HG03159 (cell line): ENCODE measurements around the gene CLTA.
A peak's percentile ranks its signal among the peaks of the same experiment; 100 is the strongest.
"Not testable (repeated sequence)": the region's sequence is repeated elsewhere in the genome, so short reads cannot be mapped to it uniquely, and the experiment has no call there.

Experiments used
- ATAC-seq: cut with Tn5 transposase; IDR thresholded peaks from one replicate; pipeline ENCODE4 v1.9.1; 2021; ENCODE audit warnings: mild to moderate bottlenecking, moderate library complexity; ENCODE audit not compliant: unreplicated experiment

Gene CLTA

GRCh38 chr9:36222449-36222848 is 31.7 kb downstream of the CLTA start:
- ATAC-seq: no peak

DNA sequence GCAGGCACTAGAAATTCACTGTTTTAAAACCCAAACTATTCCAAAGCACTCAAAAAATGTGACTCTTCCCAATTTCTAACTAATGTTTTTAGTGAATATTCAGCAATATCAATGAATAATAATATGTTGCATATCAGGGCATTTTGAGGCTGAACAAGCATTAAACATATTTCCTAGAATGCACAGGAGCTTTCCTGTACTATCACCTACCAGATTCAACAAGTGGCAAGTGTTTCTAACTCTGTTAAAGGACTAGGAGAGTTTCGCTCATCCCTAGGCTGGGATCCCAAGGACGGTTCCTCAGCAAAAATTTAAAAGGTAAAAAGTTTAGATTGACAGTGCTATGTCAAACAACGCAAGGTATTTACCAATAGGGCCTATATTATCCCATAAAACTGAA is 46.5 kb downstream of the CLTA start:
- no peak for ATAC-seq

GRCh38 chr9:36239205-36239604 is 48.5 kb downstream of the CLTA start:
- ATAC-seq: not testable (repeated sequence)

DNA sequence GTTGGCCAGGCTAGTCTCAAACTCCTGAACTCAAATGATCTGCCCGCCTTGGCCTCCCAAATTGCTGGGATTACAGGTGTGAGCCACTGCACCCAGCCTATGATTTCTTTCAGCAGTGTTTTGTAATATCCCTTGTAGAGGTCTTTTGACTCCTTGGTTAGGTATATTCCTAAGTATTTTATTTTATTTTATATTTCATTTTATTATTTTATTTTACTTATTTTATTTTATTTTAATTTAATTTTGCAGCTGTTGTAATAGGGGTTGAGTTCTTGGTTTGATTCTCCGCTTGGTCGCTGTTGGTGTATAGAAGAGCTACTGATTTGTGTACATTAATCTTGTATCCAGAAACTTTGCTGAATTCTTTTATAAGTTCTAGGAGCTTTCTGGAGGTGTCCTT is 49.0 kb downstream of the CLTA start:
- ATAC-seq: not testable (repeated sequence)

DNA sequence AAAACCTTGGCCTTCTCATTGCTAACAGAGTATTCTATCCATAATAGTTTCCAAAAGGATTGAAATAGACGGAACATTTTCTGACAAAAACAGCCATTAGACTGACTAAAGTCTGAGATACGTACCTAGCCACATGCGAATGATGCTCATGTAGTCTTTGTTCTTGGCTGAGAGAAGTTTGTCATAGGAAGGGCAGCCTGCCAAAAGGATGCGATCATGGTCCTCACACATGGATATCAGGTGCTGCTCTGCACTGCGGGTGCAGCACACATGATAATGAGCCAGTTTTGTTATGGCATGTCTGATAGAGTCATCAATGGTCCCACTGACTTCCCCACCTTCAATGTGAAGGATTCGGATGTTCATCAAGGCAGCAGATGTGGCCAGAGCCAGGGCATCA is 55.2 kb downstream of the CLTA start:
- no peak for ATAC-seq

DNA sequence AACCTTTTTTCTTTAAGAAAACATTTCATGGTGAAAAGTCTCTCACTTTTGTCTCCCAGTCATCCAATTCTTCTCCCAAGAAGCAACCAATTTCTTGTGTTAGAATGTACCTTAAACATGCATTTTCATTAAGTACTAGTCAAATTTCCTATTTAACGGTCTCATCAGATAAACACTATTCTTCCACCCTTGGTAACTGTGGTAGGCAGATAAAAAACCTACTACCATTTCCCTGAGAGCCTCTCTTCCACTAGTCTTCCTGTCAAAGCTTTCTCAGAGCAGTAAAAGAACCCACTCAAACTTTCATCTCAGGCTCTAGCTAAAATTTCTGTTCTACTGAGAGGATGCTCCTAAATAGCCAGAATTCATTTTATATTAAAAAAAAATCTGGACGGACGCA is 56.6 kb downstream of the CLTA start:
- ATAC-seq: no peak

DNA sequence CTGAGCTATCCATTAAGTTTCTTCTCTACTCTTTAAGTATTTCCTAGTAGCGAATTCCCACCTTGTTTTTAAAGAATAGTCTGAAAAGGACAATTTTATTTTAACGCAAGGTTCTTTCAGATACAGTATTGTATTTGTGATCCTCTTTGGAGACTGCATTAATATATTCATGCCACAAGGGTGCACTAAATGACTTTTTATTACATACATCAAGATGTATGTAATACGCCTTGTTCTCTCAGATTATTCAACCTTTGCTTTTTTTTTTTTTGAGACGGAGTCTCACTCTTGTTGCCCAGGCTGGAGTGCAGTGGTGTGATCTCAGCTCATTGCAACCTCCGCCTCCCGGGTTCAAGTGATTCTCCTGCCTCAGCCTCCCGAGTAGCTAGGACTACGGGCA is 57.3 kb downstream of the CLTA start:
- ATAC-seq: not testable (repeated sequence)

GRCh38 chr9:36249189-36249588 is 58.5 kb downstream of the CLTA start:
- no peak for ATAC-seq

GRCh38 chr9:36250079-36250478 is 59.4 kb downstream of the CLTA start:
- ATAC-seq: no peak

DNA sequence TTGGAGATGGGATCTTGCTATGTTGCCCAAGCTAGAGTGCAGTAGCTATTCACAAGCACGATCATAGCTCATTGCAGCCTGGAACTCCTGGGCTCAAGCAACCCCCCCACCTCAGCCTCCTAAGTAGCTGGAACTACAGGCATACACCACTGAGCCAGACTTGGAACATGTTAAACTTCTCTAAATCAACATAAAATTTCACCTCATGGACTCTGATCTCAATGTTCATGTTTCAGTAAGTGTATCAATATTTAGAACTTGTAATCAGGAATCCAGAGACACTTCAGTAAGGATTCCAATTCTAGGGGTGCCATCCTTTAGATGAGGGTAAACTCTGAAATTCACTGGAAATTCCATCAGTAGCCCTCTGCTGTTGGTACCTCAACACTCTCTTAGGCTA is 60.7 kb downstream of the CLTA start:
- ATAC-seq: no peak

DNA sequence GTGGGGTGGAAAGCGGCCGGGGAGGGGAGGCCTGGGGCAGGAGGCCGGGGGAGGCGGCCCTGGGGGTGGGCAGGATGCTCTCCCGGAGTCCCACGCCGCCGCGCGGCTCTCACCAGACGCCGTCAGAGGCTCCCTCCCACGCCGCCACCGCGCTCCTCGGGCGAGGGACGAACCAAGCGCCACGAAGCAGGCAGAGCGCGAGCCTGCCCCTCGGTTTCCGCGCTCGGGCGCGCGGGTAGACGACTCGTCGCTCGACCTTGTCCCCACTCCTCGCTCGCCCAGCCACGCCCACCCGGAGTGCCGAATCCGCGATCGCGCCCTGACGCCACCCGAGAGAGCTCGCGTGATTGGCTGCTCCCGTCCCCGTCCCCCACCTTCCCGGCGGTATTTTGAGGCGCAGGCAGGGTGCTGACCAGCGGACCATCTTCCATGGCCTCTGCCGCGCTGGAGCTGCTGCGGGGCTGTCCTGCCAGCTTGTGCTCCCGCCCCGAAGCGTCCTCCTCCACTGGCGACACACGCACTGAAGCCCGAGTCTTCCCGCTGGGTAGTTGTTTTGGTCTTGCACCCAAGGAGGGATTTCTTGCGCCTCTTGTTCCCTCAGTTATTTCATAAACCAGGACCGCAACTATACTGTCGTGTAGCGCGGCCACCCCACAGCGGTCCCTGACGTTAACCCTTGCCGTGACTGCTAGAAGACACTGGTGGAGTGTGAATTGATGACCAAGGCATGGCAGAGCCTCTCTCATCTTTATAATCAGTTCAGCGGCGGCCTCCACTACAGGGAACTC is 67.7 kb downstream of the CLTA start, which contains the start of gene GNE:
Gene GNE, minus strand, starts transcription at position 241 of the 788 bp plus-strand sequence. CDS start 9,093 bp downstream, outside the sequence.
- ATAC-seq: peak; percentile 86

DNA sequence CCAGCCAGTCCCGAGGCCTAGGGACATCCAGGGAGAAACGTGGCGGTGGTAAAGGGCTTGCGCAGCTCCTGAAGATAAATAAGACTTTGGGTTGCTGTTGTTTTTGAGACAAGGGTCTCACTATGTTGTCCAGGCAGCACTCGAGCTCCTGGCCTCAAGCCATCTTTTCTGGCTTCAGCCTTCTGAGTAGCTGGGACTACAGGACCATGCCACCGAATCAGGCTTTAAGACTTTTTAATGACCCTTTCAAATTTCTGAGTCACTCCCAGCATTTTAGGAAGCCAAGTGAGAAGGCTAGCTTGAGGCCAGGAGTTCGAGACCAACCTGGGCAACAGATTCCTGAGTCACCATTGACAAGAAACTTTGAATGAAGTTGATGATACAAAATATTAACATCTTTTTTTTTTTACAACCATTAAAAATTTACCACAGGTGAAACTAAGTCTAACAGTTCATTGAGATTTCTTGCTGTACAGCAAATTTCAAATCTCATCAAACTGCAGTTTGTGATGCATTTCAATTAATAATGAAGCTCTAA is 68.3 kb downstream of the CLTA start:
- no peak for ATAC-seq
